ENCODE results near the gene CPOX.

Gene CPOX

GRCh38 chr3:98603580-98603979, 10.2 kb upstream of the CPOX start:
- TF ChIP-seq CTCF (IDR thresholded peaks at IDR 0.05; ENCODE audit: low read depth, low read length) = no peak
- no peak for DNase-seq (ENCODE audit: low read depth, low spot score)
- no peak overlapping the region for H3K4me3 ChIP-seq (ENCODE audit: low read depth, low read length)
- in situ Hi-C loops (cut with HindIII; ENCODE audit: low sequenced_read_pairs) = loop anchor here (25.0 kb wide), 1 partner anchor 184 kb away; no protein-coding TSS in a partner anchor

GRCh38 chr3:98602078-98602678, 8.8 kb upstream of the CPOX start:
- in situ Hi-C loops (cut with HindIII; ENCODE audit: low sequenced_read_pairs) = loop anchor here (25.0 kb wide), 1 partner anchor 185 kb away; no protein-coding TSS in a partner anchor
- peak; percentile 76 for DNase-seq (ENCODE audit: low read depth, low spot score)
- no peak overlapping the region for H3K4me3 ChIP-seq (ENCODE audit: low read depth, low read length)
- TF ChIP-seq CTCF (IDR thresholded peaks at IDR 0.05; ENCODE audit: low read depth, low read length) = peak; percentile 74

GRCh38 chr3:98601180-98601579, 7.8 kb upstream of the CPOX start:
- no peak for TF ChIP-seq CTCF (IDR thresholded peaks at IDR 0.05; ENCODE audit: low read depth, low read length)
- no peak overlapping the region for H3K4me3 ChIP-seq (ENCODE audit: low read depth, low read length)
- DNase-seq (ENCODE audit: low read depth, low spot score) = no peak
- in situ Hi-C loops (cut with HindIII; ENCODE audit: low sequenced_read_pairs) = loop anchor here (25.0 kb wide), 1 partner anchor 186 kb away; no protein-coding TSS in a partner anchor

- DNase-seq (ENCODE audit: low read depth, low spot score) = no peak
- in situ Hi-C loops (cut with HindIII; ENCODE audit: low sequenced_read_pairs) = loop anchor here (25.0 kb wide), 1 partner anchor 187 kb away; no protein-coding TSS in a partner anchor
- no peak for TF ChIP-seq CTCF (IDR thresholded peaks at IDR 0.05; ENCODE audit: low read depth, low read length)
- H3K4me3 ChIP-seq (ENCODE audit: low read depth, low read length) = no peak overlapping the region
These were observed 7.1 kb upstream of the CPOX start for GRCh38 chr3:98600412-98601095.

- H3K4me3 ChIP-seq (ENCODE audit: low read depth, low read length) = no peak overlapping the region
- no peak for DNase-seq (ENCODE audit: low read depth, low spot score)
- no peak for TF ChIP-seq CTCF (IDR thresholded peaks at IDR 0.05; ENCODE audit: low read depth, low read length)
- in situ Hi-C loops (cut with HindIII; ENCODE audit: low sequenced_read_pairs) = loop anchor here (25.0 kb wide), 1 partner anchor 187 kb away; no protein-coding TSS in a partner anchor
These were observed 6.4 kb upstream of the CPOX start for GRCh38 chr3:98599647-98600411.

- TF ChIP-seq CTCF (IDR thresholded peaks at IDR 0.05; ENCODE audit: low read depth, low read length) = no peak
- H3K4me3 ChIP-seq (ENCODE audit: low read depth, low read length) = no peak overlapping the region
- in situ Hi-C loops (cut with HindIII; ENCODE audit: low sequenced_read_pairs) = no loop called here
- no peak for DNase-seq (ENCODE audit: low read depth, low spot score)
These were observed 5.1 kb upstream of the CPOX start for GRCh38 chr3:98598492-98598891.

Measured in astrocyte of the spinal cord (primary cell).